NOMO-1 treated with DMSO at 0.1 percent for 48 hours (cell line): Measurements from ENCODE around the gene GULP1.
"Not testable (repeated sequence)": the region's sequence is repeated elsewhere in the genome, so short reads cannot be mapped to it uniquely, and the experiment has no call there.

Source experiments
- DNase-seq: peaks from one replicate; lab custom pipeline; 2025; ENCODE audit not compliant: unreplicated experiment; lab: John Stamatoyannopoulos, UW

GULP1 gene

GRCh38 chr2:188291617-188292347 is at the start of gene GULP1:
TSS of gene GULP1 (plus strand) at chr2:188291874. CDS start at chr2:188477703, 185,829 bp downstream.
- no peak for DNase-seq

GRCh38 chr2:188243381-188243780 is 48.3 kb upstream of the GULP1 start:
- no peak for DNase-seq

GRCh38 chr2:188244383-188244782 is 47.3 kb upstream of the GULP1 start:
- DNase-seq, result no peak

GRCh38 chr2:188245230-188245629 is 46.4 kb upstream of the GULP1 start:
- no peak for DNase-seq

- DNase-seq, result no peak
Measured at GRCh38 chr2:188248513-188248912, 43.2 kb upstream of the GULP1 start.

GRCh38 chr2:188251034-188251433 is 40.6 kb upstream of the GULP1 start:
- DNase-seq, result no peak

GRCh38 chr2:188256420-188256819 is 35.3 kb upstream of the GULP1 start:
- DNase-seq, result no peak

- DNase-seq, result no peak
Measured at GRCh38 chr2:188265315-188265714, 26.4 kb upstream of the GULP1 start.

GRCh38 chr2:188267776-188268175 is 23.9 kb upstream of the GULP1 start:
- no peak for DNase-seq

GRCh38 chr2:188269004-188269403 is 22.7 kb upstream of the GULP1 start:
- no peak for DNase-seq

- DNase-seq, result no peak
Measured at GRCh38 chr2:188272121-188272520, 19.6 kb upstream of the GULP1 start.

GRCh38 chr2:188274274-188274673 is 17.4 kb upstream of the GULP1 start:
- DNase-seq, result no peak

GRCh38 chr2:188276255-188276654 is 15.4 kb upstream of the GULP1 start:
- no peak for DNase-seq

- no peak for DNase-seq
Measured at GRCh38 chr2:188277786-188278185, 13.9 kb upstream of the GULP1 start.

GRCh38 chr2:188278388-188279092 is 13.1 kb upstream of the GULP1 start:
- DNase-seq, result no peak

GRCh38 chr2:188279093-188279445 is 12.6 kb upstream of the GULP1 start:
- no peak for DNase-seq

- DNase-seq, result no peak
Measured at GRCh38 chr2:188280811-188281222, 10.9 kb upstream of the GULP1 start.

- DNase-seq, result no peak
Measured at GRCh38 chr2:188282907-188283306, 8.8 kb upstream of the GULP1 start.

- not testable (repeated sequence) for DNase-seq
Measured at GRCh38 chr2:188284251-188284650, 7.4 kb upstream of the GULP1 start.

- DNase-seq, result no peak
Measured at GRCh38 chr2:188285049-188285448, 6.6 kb upstream of the GULP1 start.

GRCh38 chr2:188285774-188286173 is 5.9 kb upstream of the GULP1 start:
- no peak for DNase-seq

GRCh38 chr2:188291142-188291616 is 495 bp upstream of the GULP1 start:
- DNase-seq, result no peak
